H9 (cell line): ENCODE measurements around the gene HOXD13. TPM values are rescaled to one million over a fixed set of nuclear protein-coding genes. Genes with fewer than 3 reads are reported as not detected.

Experiments
- DNase-seq: peaks from one replicate; pipeline ENCODE4 v3.0.0-alpha.2; 2017
- H2AFZ ChIP-seq: one replicate; pipeline ENCODE4 v1.6.1; 2013; ENCODE audit warnings: mild to moderate bottlenecking, low read length, control low read depth, moderate library complexity
- H2AK5ac ChIP-seq: 2 replicates; pipeline ENCODE4 v1.6.1; 2013; ENCODE audit warnings: low read length, control low read depth, mixed read lengths; ENCODE audit not compliant: insufficient read length
- H2BK120ac ChIP-seq: one replicate; pipeline ENCODE4 v1.6.1; 2013; ENCODE audit warnings: low read depth, mild to moderate bottlenecking, low read length, control low read depth, inconsistent platforms; ENCODE audit not compliant: poor library complexity, severe bottlenecking
- H2BK12ac ChIP-seq: 2 replicates; pipeline ENCODE4 v1.6.1; 2013; ENCODE audit warnings: low read length, control low read depth, mixed read lengths, low read depth; ENCODE audit not compliant: insufficient read length
- H2BK15ac ChIP-seq: 2 replicates; pipeline ENCODE4 v1.6.1; 2013; ENCODE audit warnings: low read depth, low read length, control low read depth
- H2BK20ac ChIP-seq: one replicate; pipeline ENCODE4 v1.6.1; 2013; ENCODE audit warnings: low read depth, mild to moderate bottlenecking, low read length, control low read depth, inconsistent platforms; ENCODE audit not compliant: poor library complexity, severe bottlenecking
- H2BK5ac ChIP-seq: 2 replicates; pipeline ENCODE4 v1.6.1; 2013; ENCODE audit warnings: low read length, control low read depth, mixed read lengths; ENCODE audit not compliant: insufficient read length
- H3K14ac ChIP-seq: 2 replicates; pipeline ENCODE4 v1.6.1; 2013; ENCODE audit warnings: low read length, control low read depth; ENCODE audit not compliant: insufficient read depth
- H3K18ac ChIP-seq: 2 replicates; pipeline ENCODE4 v1.6.1; 2013; ENCODE audit warnings: low read depth, mild to moderate bottlenecking, mixed read lengths, low read length, control low read depth; ENCODE audit not compliant: insufficient read length
- H3K23ac ChIP-seq: 2 replicates; pipeline ENCODE4 v1.6.1; 2013; ENCODE audit warnings: low read length, control low read depth, mixed read lengths, low read depth; ENCODE audit not compliant: insufficient read length
- H3K23me2 ChIP-seq: 2 replicates; pipeline ENCODE4 v1.6.1; 2013; ENCODE audit warnings: low read depth, mild to moderate bottlenecking, mixed read lengths, low read length, control low read depth; ENCODE audit not compliant: insufficient read length, poor library complexity, severe bottlenecking
- H3K27ac ChIP-seq: 2 replicates; pipeline ENCODE4 v1.5.1; 2013; ENCODE audit warnings: low read length, control low read depth, mixed read lengths, low read depth; ENCODE audit not compliant: insufficient read length
- H3K27me3 ChIP-seq: 2 replicates; pipeline ENCODE4 v1.6.1; 2013; ENCODE audit warnings: low read length, control low read depth, inconsistent platforms; ENCODE audit not compliant: insufficient read depth
- H3K4ac ChIP-seq: 2 replicates; pipeline ENCODE4 v1.6.1; 2013; ENCODE audit warnings: low read depth, mild to moderate bottlenecking, control low read depth, inconsistent platforms, low read length, moderate library complexity
- H3K4me1 ChIP-seq: 2 replicates; pipeline ENCODE4 v1.6.1; 2013; ENCODE audit warnings: low read length, control low read depth, inconsistent platforms; ENCODE audit not compliant: insufficient read depth
- H3K4me2 ChIP-seq: 2 replicates; pipeline ENCODE4 v1.6.1; 2013; ENCODE audit warnings: low read length, control low read depth, mixed read lengths; ENCODE audit not compliant: insufficient read length, insufficient read depth
- H3K56ac ChIP-seq: 2 replicates; pipeline ENCODE4 v1.6.1; 2013; ENCODE audit warnings: low read depth, mild to moderate bottlenecking, mixed read lengths, low read length, control low read depth; ENCODE audit not compliant: insufficient read length
- H3K79me1 ChIP-seq: 2 replicates; pipeline ENCODE4 v1.6.1; 2013; ENCODE audit warnings: low read depth, mild to moderate bottlenecking, moderate library complexity, low read length, control low read depth, inconsistent platforms; ENCODE audit not compliant: insufficient read depth, poor library complexity, severe bottlenecking
- H3K79me2 ChIP-seq: 2 replicates; pipeline ENCODE4 v1.6.1; 2013; ENCODE audit warnings: low read length, control low read depth, inconsistent platforms; ENCODE audit not compliant: insufficient read depth
- H3K9ac ChIP-seq: 2 replicates; pipeline ENCODE4 v1.6.1; 2013; ENCODE audit warnings: low read length, control low read depth, mixed read lengths; ENCODE audit not compliant: insufficient read length; ENCODE audit errors: extremely low read depth
- H3K9me3 ChIP-seq: one replicate; pipeline ENCODE4 v1.6.1; 2013; ENCODE audit warnings: low read depth, low read length, inconsistent platforms; ENCODE audit not compliant: control insufficient read depth
- H3T11ph ChIP-seq: one replicate; pipeline ENCODE4 v1.6.1; 2013; ENCODE audit warnings: mild to moderate bottlenecking, low read length, control low read depth, inconsistent platforms
- H4K20me1 ChIP-seq: one replicate; pipeline ENCODE4 v1.6.1; 2013; ENCODE audit not compliant: control insufficient read depth, insufficient read length, insufficient read depth
- H4K5ac ChIP-seq: 2 replicates; pipeline ENCODE4 v1.6.1; 2013; ENCODE audit warnings: low read depth, mild to moderate bottlenecking, mixed read lengths, low read length, control low read depth; ENCODE audit not compliant: insufficient read length
- H4K8ac ChIP-seq: replicated peaks from 2 replicates; pipeline ENCODE4 v1.6.1; 2013; ENCODE audit warnings: low read length, control low read depth, mixed read lengths, low read depth; ENCODE audit not compliant: insufficient read length
- H4K91ac ChIP-seq: 2 replicates; pipeline ENCODE4 v1.6.1; 2013; ENCODE audit warnings: low read depth, mild to moderate bottlenecking, moderate library complexity, mixed read lengths, low read length, control low read depth; ENCODE audit not compliant: insufficient read length
- H3K27ac Mint-ChIP-seq, 3 experiments: 2 replicates in 2 of 3; 3 replicates in 1 of 3; pipeline ENCODE4 v1.8.0; 2020 to 2021; ENCODE audit warnings: mixed read lengths in 3 of 3, mild to moderate bottlenecking in 1 of 3, moderate library complexity in 1 of 3
- H3K27me3 Mint-ChIP-seq: 2 replicates; pipeline ENCODE4 v1.8.0; 2021; ENCODE audit warnings: low read depth, mild to moderate bottlenecking, moderate library complexity, mixed read lengths
- H3K36me3 Mint-ChIP-seq, 3 experiments: 2 replicates in 2 of 3; 3 replicates in 1 of 3; pipeline ENCODE4 v1.8.0; 2020 to 2021; ENCODE audit warnings: low read depth in 3 of 3, mixed read lengths in 3 of 3; ENCODE audit not compliant: insufficient read depth in 1 of 3
- H3K4me1 Mint-ChIP-seq, 2 experiments: 2 replicates each; pipeline ENCODE4 v1.8.0; 2020; ENCODE audit warnings: mixed read lengths in 2 of 2
- H3K4me3 Mint-ChIP-seq, 2 experiments: 2 replicates in 1 of 2; 3 replicates in 1 of 2; pipeline ENCODE4 v1.8.0; 2020 to 2021; ENCODE audit warnings: mild to moderate bottlenecking in 2 of 2, mixed read lengths in 2 of 2, moderate library complexity in 1 of 2
- H3K9me3 Mint-ChIP-seq, 2 experiments: 2 replicates in 1 of 2; 3 replicates in 1 of 2; pipeline ENCODE4 v1.8.0; 2020; ENCODE audit warnings: mild to moderate bottlenecking in 2 of 2, mixed read lengths in 2 of 2, moderate library complexity in 1 of 2
- CTCF ChIP-seq: fragments of 200-600 bp; sonication (generic); conservative IDR thresholded peaks from 3 replicates; pipeline ENCODE4 v1.8.0; 2021; ENCODE audit warnings: antibody characterized with exemption, mild to moderate bottlenecking
- WGBS: extraction: QIAGEN DNeasy Blood & Tissue Kit; methylation state at CpG from one replicate; pipeline ENCODE4 v1.1.7; 2013; ENCODE audit warnings: missing lambda C conversion rate, low lambda C conversion rate, mixed read lengths; ENCODE audit not compliant: insufficient read length; ENCODE audit errors: extremely low coverage; 5-methylcytosine and 5-hydroxymethylcytosine counted together
- total RNA-seq: library from RNA; stranded (reverse); gene quantifications from 2 replicates; pipeline ENCODE4 v1.2.1, GENCODE V29; 2021

The HOXD13 gene
- total RNA-seq, 1 experiment from 2014 or later = not detected

GRCh38 chr2:176129813-176130146, 37.3 kb downstream of the HOXD13 start:
- Histone ChIP-seq H3K9ac (no peak overlapping the region), H2AFZ (no peak overlapping the region), H4K5ac (no peak overlapping the region), H3K79me2 (no peaks in the 10 kb centered on the region), H3K9me3 (no peaks in the 10 kb centered on the region), H3K14ac (no peak overlapping the region), H3K79me1 (no peaks in the 10 kb centered on the region), H3K18ac (no peak overlapping the region), H3T11ph (no peak overlapping the region), H4K20me1 (no peaks in the 10 kb centered on the region), H3K56ac (no peak overlapping the region), H3K27me3 (peaks cover 89% of the 10 kb centered on the region), H2BK120ac (no peak overlapping the region), H4K91ac (no peak overlapping the region), H3K4me2 (peak overlapping the region; percentile 0), H3K27ac (no peak overlapping the region), H3K23ac (no peak overlapping the region), H3K23me2 (no peaks in the 10 kb centered on the region), H2AK5ac (no peak overlapping the region), H2BK15ac (no peak overlapping the region), H3K4ac (no peak overlapping the region), H2BK20ac (no peak overlapping the region), H4K8ac (no peak overlapping the region), H2BK12ac (no peak overlapping the region), H2BK5ac (no peak overlapping the region), H3K4me1 (no peaks in the 10 kb centered on the region)
- no peak overlapping the region for H3K27ac Mint-ChIP-seq
- H3K4me3 Mint-ChIP-seq = peak overlapping the region; percentile 45 to 60; a peak in 3 of 5 replicates
- H3K27me3 Mint-ChIP-seq = peaks cover 98% of the 10 kb centered on the region
- DNase-seq = peak; percentile 35
- no CpG with 5 or more reads among the region's 43 CpGs for WGBS
- H3K36me3 Mint-ChIP-seq = no peaks in the 10 kb centered on the region; a peak in 2 of 7 replicates
- no peak for TF ChIP-seq CTCF
- H3K4me1 Mint-ChIP-seq = peaks cover 12 to 14% of the 10 kb centered on the region in 2 experiments
- peaks cover 4 to 15% of the 10 kb centered on the region in 2 experiments for H3K9me3 Mint-ChIP-seq
